Cardiac fibroblast (primary cell): ENCODE results near the gene RPL28.

Experiments
- DNase-seq, 2 donors: peaks; one replicate each; pipeline versions ENCODE4 v3.0.0 to v3.0.0-alpha.2; 2010; ENCODE audit warnings: low read depth in 2 of 2
- H3K4me3 ChIP-seq, 2 donors: replicated peaks in 1 of 2; 1 replicate in 1 of 2; 2 replicates in 1 of 2; pipeline ENCODE4 v1.5.1; 2011; ENCODE audit warnings: low read depth in 2 of 2, low read length in 2 of 2, mild to moderate bottlenecking in 2 of 2, moderate library complexity in 1 of 2
- TF ChIP-seq, protein P1 (sequence below): IDR thresholded peaks from one replicate; pipeline ENCODE4 v1.5.1; 2011; ENCODE audit warnings: low read depth, mild to moderate bottlenecking, low read length, inconsistent platforms

The RPL28 gene

DNA sequence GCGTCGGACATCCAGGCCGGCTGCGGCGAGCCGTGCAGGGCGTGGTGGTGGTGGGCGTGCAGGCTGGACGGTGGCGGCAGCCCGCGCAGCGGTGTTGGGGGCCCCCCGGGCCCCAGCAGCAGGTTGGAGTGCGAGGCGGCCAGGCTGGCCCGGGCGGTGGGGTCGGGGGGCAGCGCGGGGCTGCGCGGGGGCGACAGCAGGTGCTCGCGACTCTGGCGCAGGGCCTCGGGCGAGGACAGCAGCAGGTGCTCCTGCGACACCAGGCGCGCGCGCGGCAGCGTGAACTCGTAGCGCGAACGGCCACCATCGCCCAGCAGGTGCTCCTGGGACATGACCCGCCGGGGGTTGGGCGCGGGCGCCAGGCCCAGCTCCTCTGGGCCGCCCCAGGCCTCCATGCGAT lies 47.6 kb downstream of the RPL28 start:
- H3K4me3 ChIP-seq = no peak overlapping the region

DNA sequence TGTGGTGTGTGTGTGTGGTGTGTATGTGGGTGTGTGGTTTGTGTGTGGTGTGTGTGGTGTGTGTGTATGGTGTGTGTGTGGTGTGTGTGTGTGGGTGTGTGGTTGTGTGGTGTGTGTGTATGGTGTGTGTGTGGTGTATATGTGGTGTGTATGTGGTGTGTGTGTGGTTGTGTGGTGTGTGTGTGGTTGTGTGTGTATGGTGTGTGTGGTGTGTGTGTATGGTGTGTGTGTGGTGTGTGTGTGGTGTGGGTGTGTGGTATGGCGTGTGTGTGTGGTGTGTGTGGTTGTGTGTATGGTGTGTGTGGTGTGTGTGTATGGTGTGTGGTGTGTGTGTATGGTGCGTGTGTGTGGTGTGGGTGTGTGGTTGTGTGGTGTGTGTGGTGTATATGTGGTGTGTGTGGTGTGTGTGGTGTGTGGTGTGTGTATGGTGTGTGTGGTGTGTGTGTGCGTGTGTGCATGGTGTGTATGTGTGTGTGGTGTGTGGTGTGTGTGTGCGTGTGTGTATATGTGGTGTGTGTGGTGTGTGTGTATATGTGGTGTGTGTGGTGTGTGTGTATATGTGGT lies 48.7 kb downstream of the RPL28 start:
- TF ChIP-seq, protein P1, sequence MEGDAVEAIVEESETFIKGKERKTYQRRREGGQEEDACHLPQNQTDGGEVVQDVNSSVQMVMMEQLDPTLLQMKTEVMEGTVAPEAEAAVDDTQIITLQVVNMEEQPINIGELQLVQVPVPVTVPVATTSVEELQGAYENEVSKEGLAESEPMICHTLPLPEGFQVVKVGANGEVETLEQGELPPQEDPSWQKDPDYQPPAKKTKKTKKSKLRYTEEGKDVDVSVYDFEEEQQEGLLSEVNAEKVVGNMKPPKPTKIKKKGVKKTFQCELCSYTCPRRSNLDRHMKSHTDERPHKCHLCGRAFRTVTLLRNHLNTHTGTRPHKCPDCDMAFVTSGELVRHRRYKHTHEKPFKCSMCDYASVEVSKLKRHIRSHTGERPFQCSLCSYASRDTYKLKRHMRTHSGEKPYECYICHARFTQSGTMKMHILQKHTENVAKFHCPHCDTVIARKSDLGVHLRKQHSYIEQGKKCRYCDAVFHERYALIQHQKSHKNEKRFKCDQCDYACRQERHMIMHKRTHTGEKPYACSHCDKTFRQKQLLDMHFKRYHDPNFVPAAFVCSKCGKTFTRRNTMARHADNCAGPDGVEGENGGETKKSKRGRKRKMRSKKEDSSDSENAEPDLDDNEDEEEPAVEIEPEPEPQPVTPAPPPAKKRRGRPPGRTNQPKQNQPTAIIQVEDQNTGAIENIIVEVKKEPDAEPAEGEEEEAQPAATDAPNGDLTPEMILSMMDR = no peak
- no peak overlapping the region for H3K4me3 ChIP-seq
- no peak for DNase-seq

More for the DNA sequence above, 47.6 kb downstream of the RPL28 start:
- no peak for DNase-seq
- TF ChIP-seq, protein P1 = no peak

DNA sequence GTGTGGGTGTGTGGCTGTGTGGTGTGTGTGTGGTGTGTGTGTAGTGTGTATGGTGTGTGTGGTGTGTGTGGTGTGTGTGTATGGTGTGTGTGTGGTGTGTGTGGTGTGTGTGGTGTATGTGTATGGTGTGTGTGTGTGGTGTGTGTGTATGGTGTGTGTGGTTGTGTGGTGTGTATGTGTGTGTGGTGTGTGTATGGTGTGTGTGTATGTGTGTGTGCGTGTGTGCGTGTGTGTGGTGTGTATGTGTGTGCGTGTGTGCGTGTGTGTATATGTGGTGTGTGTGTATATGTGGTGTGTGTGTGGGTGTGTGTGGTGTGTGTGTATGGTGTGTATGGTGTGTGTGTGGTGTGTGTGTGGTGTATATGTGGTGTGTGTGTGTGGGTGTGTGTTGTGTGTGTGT lies 49.3 kb downstream of the RPL28 start:
- TF ChIP-seq, protein P1 = no peak
- DNase-seq = no peak
- no peak overlapping the region for H3K4me3 ChIP-seq

DNA sequence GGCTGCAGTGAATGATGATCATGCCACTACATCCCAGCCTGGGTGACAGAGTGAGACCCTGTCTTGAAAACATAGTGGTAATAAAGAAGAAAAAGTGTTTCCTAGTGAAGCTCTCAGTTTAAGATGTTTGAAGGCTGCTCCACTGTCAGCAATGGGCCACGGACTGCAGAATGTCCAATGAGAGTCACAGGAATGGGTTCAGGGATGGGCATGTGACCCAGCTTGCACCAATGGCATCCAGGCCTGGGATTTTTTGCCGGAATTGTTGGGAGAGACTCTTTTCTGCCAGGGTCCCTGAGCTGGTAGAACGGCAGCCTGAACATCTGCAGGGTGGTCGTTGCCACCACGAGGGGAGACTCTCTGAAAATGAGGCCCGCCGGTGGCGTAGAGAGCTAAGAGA lies 51.1 kb downstream of the RPL28 start:
- no peak for DNase-seq
- no peak overlapping the region for H3K4me3 ChIP-seq
- TF ChIP-seq, protein P1 = no peak

DNA sequence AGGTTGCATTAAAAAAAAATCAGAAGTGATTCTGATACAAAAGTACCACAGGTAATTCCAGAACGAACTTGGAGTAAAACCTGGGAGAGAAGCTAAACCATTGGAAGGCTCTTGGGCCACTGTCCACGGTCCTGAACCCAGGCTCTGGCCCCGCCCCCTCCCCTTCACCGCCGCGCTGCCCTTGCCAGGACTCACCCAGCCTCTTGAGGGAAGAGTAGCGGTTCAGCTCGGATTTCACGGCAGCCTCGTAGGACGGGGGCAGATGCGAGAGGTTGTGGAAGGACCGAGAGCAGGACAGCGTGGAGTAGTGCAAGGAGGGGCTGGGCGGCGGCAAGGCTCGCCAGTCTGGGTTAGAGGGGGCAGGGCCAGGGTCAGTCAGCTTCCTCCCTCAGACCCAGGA lies 51.7 kb downstream of the RPL28 start:
- TF ChIP-seq, protein P1 = no peak
- no peak overlapping the region for H3K4me3 ChIP-seq
- DNase-seq = peak; percentile 66 to 73

DNA sequence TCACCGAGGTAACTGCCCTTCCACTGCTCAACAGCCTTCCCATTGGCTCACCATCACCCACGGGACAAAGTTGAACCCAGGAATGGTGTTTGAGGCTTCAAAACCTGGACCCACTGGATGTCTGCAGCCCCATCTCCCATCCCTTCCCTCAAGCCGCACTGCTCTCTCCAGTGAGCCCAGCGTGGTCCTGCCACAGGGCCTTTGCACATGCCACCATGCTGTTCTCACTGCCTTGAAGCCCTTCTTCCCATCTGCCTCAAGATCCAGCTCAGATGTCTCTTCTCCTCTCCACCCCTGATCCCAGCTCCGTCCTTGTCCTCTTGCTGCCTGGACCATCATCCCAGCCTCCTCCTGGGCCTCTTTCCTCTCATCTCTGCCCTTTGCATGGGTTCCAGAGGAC lies 53.3 kb downstream of the RPL28 start:
- TF ChIP-seq, protein P1 = no peak
- DNase-seq = no peak
- H3K4me3 ChIP-seq = no peak overlapping the region
